ENCODE measurements around the gene EPS8L2.

The EPS8L2 gene

GRCh38 chr11:704781-705645 is 1.0 kb upstream of the EPS8L2 start:
- no peak for DNase-seq (ENCODE audit: low read depth)

GRCh38 chr11:706439-706956 is 467 bp downstream of the EPS8L2 start:
- no peak for DNase-seq (ENCODE audit: low read depth)

GRCh38 chr11:706957-707816 is 1.2 kb downstream of the EPS8L2 start:
- no peak for DNase-seq (ENCODE audit: low read depth)

GRCh38 chr11:707817-708420 is 1.9 kb downstream of the EPS8L2 start:
- DNase-seq (ENCODE audit: low read depth): no peak

- no peak for DNase-seq (ENCODE audit: low read depth)
Measured at GRCh38 chr11:708511-708910, 2.5 kb downstream of the EPS8L2 start.

- no peak for DNase-seq (ENCODE audit: low read depth)
Measured at GRCh38 chr11:709109-709997, 3.3 kb downstream of the EPS8L2 start.

- no peak for DNase-seq (ENCODE audit: low read depth)
Measured at GRCh38 chr11:714436-714835, 8.4 kb downstream of the EPS8L2 start.

GRCh38 chr11:719214-720016 is 13.4 kb downstream of the EPS8L2 start:
- no peak for DNase-seq (ENCODE audit: low read depth)

- DNase-seq (ENCODE audit: low read depth): no peak
Measured at GRCh38 chr11:720017-720641, 14.1 kb downstream of the EPS8L2 start.

GRCh38 chr11:720642-721246 is 14.7 kb downstream of the EPS8L2 start:
- DNase-seq (ENCODE audit: low read depth): no peak

GRCh38 chr11:721247-721740 is 15.3 kb downstream of the EPS8L2 start:
- no peak for DNase-seq (ENCODE audit: low read depth)

GRCh38 chr11:721741-722345 is 15.8 kb downstream of the EPS8L2 start:
- peak; percentile 33 for DNase-seq (ENCODE audit: low read depth)

- DNase-seq (ENCODE audit: low read depth): no peak
Measured at GRCh38 chr11:722346-722811, 16.3 kb downstream of the EPS8L2 start.

GRCh38 chr11:723120-723883 is 17.3 kb downstream of the EPS8L2 start:
- DNase-seq (ENCODE audit: low read depth): peak; percentile 44

GRCh38 chr11:724049-724777 is 18.2 kb downstream of the EPS8L2 start:
- no peak for DNase-seq (ENCODE audit: low read depth)

- DNase-seq (ENCODE audit: low read depth): no peak
Measured at GRCh38 chr11:724778-725386, 18.9 kb downstream of the EPS8L2 start.

GRCh38 chr11:725624-726202 is 19.7 kb downstream of the EPS8L2 start:
- no peak for DNase-seq (ENCODE audit: low read depth)
